HepG2 (cell line): ENCODE measurements around the gene VSX1. TPM values are rescaled to one million over a fixed set of nuclear protein-coding genes. Genes with fewer than 3 reads are reported as not detected.
A peak's percentile ranks its signal among the peaks of the same experiment; 100 is the strongest.

ENCODE experiments used
- CSRNP2 ChIP-seq: sonication (generic); formaldehyde crosslinking; conservative IDR thresholded peaks from 2 replicates; pipeline ENCODE4 v1.8.0; 2022; ENCODE audit warnings: low read depth, missing genetic modification reagents
- FOXA1 ChIP-seq, 2 experiments: fragments of 450-650 bp in 1 of 2; sonication (generic) in 1 of 2; formaldehyde crosslinking in 1 of 2; IDR thresholded peaks; 2 replicates each; pipeline versions ENCODE4 v1.4.0 to v1.6.1; 2016 to 2020; ENCODE audit warnings: missing genetic modification reagents in 1 of 2
- HOXA3 ChIP-seq: sonication (generic); formaldehyde crosslinking; IDR thresholded peaks from 2 replicates; pipeline ENCODE4 v1.5.0; 2020; ENCODE audit warnings: missing genetic modification reagents
- KDM5B ChIP-seq: sonication (generic); formaldehyde crosslinking; IDR thresholded peaks from 2 replicates; pipeline ENCODE4 v1.4.0; 2020; ENCODE audit warnings: missing genetic modification reagents, mild to moderate bottlenecking, borderline replicate concordance
- MXD4 ChIP-seq: IDR thresholded peaks from 2 replicates; pipeline ENCODE4 v1.6.1; 2016; ENCODE audit warnings: mild to moderate bottlenecking, missing biosample characterization, missing genetic modification reagents
- NR1H2 ChIP-seq: sonication (generic); formaldehyde crosslinking; IDR thresholded peaks from 2 replicates; pipeline ENCODE4 v1.8.1; 2022; ENCODE audit warnings: low read depth, missing genetic modification reagents, borderline replicate concordance
- RAD51 ChIP-seq: fragments of 450-650 bp; IDR thresholded peaks from 2 replicates; pipeline ENCODE4 v1.6.1; 2016; ENCODE audit warnings: borderline replicate concordance
- SMAD3 ChIP-seq: sonication (generic); formaldehyde crosslinking; IDR thresholded peaks from 2 replicates; pipeline ENCODE4 v1.4.0; 2020; ENCODE audit warnings: missing genetic modification reagents
- TCF7 ChIP-seq: sonication (generic); IDR thresholded peaks from 2 replicates; pipeline ENCODE4 v1.6.1; 2016; ENCODE audit warnings: antibody characterized with exemption, low read depth
- TERF1 ChIP-seq: sonication (generic); formaldehyde crosslinking; IDR thresholded peaks from 2 replicates; pipeline ENCODE4 v1.8.0; 2022; ENCODE audit warnings: mild to moderate bottlenecking, missing genetic modification reagents, moderate library complexity
- THYN1 ChIP-seq: sonication (generic); formaldehyde crosslinking; IDR thresholded peaks from 2 replicates; pipeline ENCODE4 v1.8.1; 2023; ENCODE audit warnings: low read depth, mild to moderate bottlenecking, moderate library complexity, missing genetic modification reagents, borderline replicate concordance
- TOPORS ChIP-seq: sonication (generic); formaldehyde crosslinking; IDR thresholded peaks from 2 replicates; pipeline ENCODE4 v1.8.0; 2023; ENCODE audit warnings: mild to moderate bottlenecking, missing genetic modification reagents
- XRCC5 ChIP-seq: fragments of 200-400 bp; formaldehyde crosslinking; optimal IDR thresholded peaks from 2 replicates; pipeline ENCODE3; 2017; ENCODE audit warnings: mild to moderate bottlenecking, low read length
- ZNF18 ChIP-seq: sonication (generic); formaldehyde crosslinking; IDR thresholded peaks from 2 replicates; pipeline ENCODE4 v1.8.0; 2022; ENCODE audit warnings: mild to moderate bottlenecking, missing genetic modification reagents; ENCODE audit not compliant: insufficient replicate concordance
- ZNF446 ChIP-seq: sonication (generic); formaldehyde crosslinking; IDR thresholded peaks from 2 replicates; pipeline ENCODE4 v1.5.0; 2020; ENCODE audit warnings: mild to moderate bottlenecking, missing genetic modification reagents
- ZNF530 ChIP-seq: sonication (generic); formaldehyde crosslinking; IDR thresholded peaks from 2 replicates; pipeline ENCODE4 v1.5.0; 2020; ENCODE audit warnings: low read depth, mild to moderate bottlenecking, missing genetic modification reagents
- ZNF549 ChIP-seq: sonication (generic); formaldehyde crosslinking; IDR thresholded peaks from 2 replicates; pipeline ENCODE4 v1.5.0; 2020; ENCODE audit warnings: missing genetic modification reagents
- ZNF597 ChIP-seq: sonication (generic); formaldehyde crosslinking; IDR thresholded peaks from 2 replicates; pipeline ENCODE4 v1.5.0; 2020; ENCODE audit warnings: missing genetic modification reagents
- polyA plus RNA-seq, 8 experiments: library from polyadenylated mRNA; depleted of rRNA in 3 of 8; stranded (reverse) in 7 of 8; unstranded in 1 of 8; fragments of >200 nt; fragmentation: Illumina TruSeq in 4 of 8; extraction: Trizol in 4 of 8; gene quantifications; 2 replicates each; pipeline versions ENCODE4 v1.2.1 to v1.2.3, GENCODE V29; 2011 to 2016; ENCODE audit warnings: low read depth in 4 of 8, missing spikeins in 1 of 8, mixed read lengths in 1 of 8; ENCODE audit not compliant: insufficient read depth in 1 of 8
- total RNA-seq, 5 experiments: library from RNA; depleted of rRNA; stranded (reverse); fragments of >200 nt; fragmentation: Illumina TruSeq; extraction: Trizol; gene quantifications; 2 replicates each; pipeline ENCODE4 v1.2.3, GENCODE V29; 2016; ENCODE audit warnings: low read depth in 1 of 5
- TF ChIP-seq, protein P1 (sequence below): sonication (generic); formaldehyde crosslinking; IDR thresholded peaks from 2 replicates; pipeline ENCODE4 v1.5.1; 2020; ENCODE audit warnings: missing genetic modification reagents, mild to moderate bottlenecking, borderline replicate concordance
- TF ChIP-seq, protein P2 (sequence below): sonication (generic); formaldehyde crosslinking; IDR thresholded peaks from 2 replicates; pipeline ENCODE4 v1.5.0; 2020; ENCODE audit warnings: missing genetic modification reagents, mild to moderate bottlenecking, borderline replicate concordance

VSX1 gene
- total and polyA plus RNA-seq, 2 of the 13 experiments (the other 11 are each of a cell fraction or from before 2014, with no cell fraction given) = 0.04 TPM; not detected in 1

GRCh38 chr20:25030007-25030648 lies 51.8 kb downstream of the VSX1 start (continued):
- TF ChIP-seq ZNF597 (CRISPR knock-in tag) (no peak), HOXA3 (CRISPR knock-in tag) (no peak), ZNF18 (CRISPR knock-in tag) (no peak), TCF7 (no peak), FOXA1 (IDR thresholded peaks at IDR 0.05) (no peak), FOXA1 (CRISPR knock-in tag; IDR thresholded peaks at IDR 0.05) (0 out of 2 replicates have a peak, but pooled peaks have one; percentile 31), ZNF530 (CRISPR knock-in tag) (no peak), TERF1 (no peak), TOPORS (no peak), CSRNP2 (CRISPR knock-in tag) (no peak), KDM5B (no peak), THYN1 (CRISPR knock-in tag) (no peak), MXD4 (peak; percentile 36; the same call in 1 of the 2 replicates), SMAD3 (CRISPR knock-in tag) (no peak), ZNF549 (CRISPR knock-in tag) (no peak), RAD51 (no peak), XRCC5 (peak; percentile 24), ZNF446 (CRISPR knock-in tag) (no peak), NR1H2 (CRISPR knock-in tag) (no peak)
- TF ChIP-seq, protein P1, sequence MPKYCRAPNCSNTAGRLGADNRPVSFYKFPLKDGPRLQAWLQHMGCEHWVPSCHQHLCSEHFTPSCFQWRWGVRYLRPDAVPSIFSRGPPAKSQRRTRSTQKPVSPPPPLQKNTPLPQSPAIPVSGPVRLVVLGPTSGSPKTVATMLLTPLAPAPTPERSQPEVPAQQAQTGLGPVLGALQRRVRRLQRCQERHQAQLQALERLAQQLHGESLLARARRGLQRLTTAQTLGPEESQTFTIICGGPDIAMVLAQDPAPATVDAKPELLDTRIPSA (CRISPR knock-in tag) = no peak
- TF ChIP-seq, protein P2, sequence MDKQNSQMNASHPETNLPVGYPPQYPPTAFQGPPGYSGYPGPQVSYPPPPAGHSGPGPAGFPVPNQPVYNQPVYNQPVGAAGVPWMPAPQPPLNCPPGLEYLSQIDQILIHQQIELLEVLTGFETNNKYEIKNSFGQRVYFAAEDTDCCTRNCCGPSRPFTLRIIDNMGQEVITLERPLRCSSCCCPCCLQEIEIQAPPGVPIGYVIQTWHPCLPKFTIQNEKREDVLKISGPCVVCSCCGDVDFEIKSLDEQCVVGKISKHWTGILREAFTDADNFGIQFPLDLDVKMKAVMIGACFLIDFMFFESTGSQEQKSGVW (CRISPR knock-in tag) = no peak
